HUES64 (cell line): ENCODE results near the gene APOL6.

Experiments
- H3K27ac ChIP-seq: 2 replicates; pipeline ENCODE4 v1.7.0; 2013; ENCODE audit warnings: low read depth, low read length, inconsistent platforms
- H3K27me3 ChIP-seq: 2 replicates; pipeline ENCODE4 v1.6.1; 2013; ENCODE audit warnings: mild to moderate bottlenecking, low read length; ENCODE audit not compliant: insufficient read depth
- H3K36me3 ChIP-seq: 2 replicates; pipeline ENCODE4 v1.6.1; 2013; ENCODE audit warnings: mild to moderate bottlenecking, low read length; ENCODE audit not compliant: insufficient read depth
- H3K4me1 ChIP-seq: 2 replicates; pipeline ENCODE4 v1.6.1; 2013; ENCODE audit warnings: mild to moderate bottlenecking, low read length, moderate library complexity; ENCODE audit not compliant: insufficient read depth
- H3K4me3 ChIP-seq: 2 replicates; pipeline ENCODE4 v1.5.1; 2013; ENCODE audit warnings: mild to moderate bottlenecking, low read length, moderate library complexity
- H3K9ac ChIP-seq: 2 replicates; pipeline ENCODE4 v1.6.1; 2013; ENCODE audit warnings: mild to moderate bottlenecking, low read depth, low read length
- H3K9me3 ChIP-seq: 2 replicates; pipeline ENCODE4 v1.6.1; 2013; ENCODE audit warnings: low read depth, low read length; ENCODE audit not compliant: insufficient read depth
- WGBS: fragments of 150-250, 120-280 bp; methylation state at CpG from one replicate; pipeline ENCODE4 v1.1.7; 2013; ENCODE audit warnings: missing lambda C conversion rate; 5-methylcytosine and 5-hydroxymethylcytosine counted together

The APOL6 gene

DNA sequence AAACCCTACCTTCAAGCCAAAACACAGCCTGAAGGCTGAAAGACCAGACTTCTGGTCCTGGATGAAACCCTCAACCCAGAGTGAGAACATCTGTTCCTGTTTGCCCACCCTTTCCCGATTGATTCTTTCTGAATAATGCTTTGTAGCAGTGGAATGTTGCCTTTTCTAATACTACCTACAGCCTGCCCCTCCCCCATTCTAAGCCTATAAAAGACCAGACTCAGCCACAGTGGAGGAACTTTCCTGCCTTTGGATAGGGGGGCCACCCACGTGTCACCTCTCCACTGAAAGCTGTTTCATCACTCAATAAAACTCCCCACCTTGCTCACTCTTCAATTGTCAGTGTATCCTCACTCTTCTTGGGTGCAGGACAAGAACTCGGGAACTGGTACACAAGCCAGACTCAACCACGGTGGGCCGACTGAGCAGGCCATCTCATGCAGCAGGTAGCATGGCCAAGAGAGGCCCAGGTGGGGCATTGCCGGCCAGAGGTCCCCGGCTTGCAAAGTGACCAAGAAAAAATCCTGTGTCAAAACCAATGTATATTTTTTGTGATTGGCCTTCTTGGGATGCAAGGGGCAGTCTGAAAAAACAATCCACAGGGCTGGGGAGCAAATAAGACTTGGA, 6.6 kb upstream of the APOL6 start:
- no peaks in the 10 kb centered on the region for H3K27me3 ChIP-seq
- no peaks in the 10 kb centered on the region; the same call in 1 of the 2 replicates for H3K4me1 ChIP-seq
- no peaks in the 10 kb centered on the region for H3K36me3 ChIP-seq
- no peak overlapping the region for H3K27ac ChIP-seq
- H3K9ac ChIP-seq, result no peak overlapping the region
- no peak overlapping the region for H3K4me3 ChIP-seq
- 87% methylated on average over 7 of the region's 7 CpGs for WGBS
- no peaks in the 10 kb centered on the region for H3K9me3 ChIP-seq

GRCh38 chr22:35642305-35642741, 5.9 kb upstream of the APOL6 start:
- WGBS, result 91% methylated on average over 2 of the region's 2 CpGs

DNA sequence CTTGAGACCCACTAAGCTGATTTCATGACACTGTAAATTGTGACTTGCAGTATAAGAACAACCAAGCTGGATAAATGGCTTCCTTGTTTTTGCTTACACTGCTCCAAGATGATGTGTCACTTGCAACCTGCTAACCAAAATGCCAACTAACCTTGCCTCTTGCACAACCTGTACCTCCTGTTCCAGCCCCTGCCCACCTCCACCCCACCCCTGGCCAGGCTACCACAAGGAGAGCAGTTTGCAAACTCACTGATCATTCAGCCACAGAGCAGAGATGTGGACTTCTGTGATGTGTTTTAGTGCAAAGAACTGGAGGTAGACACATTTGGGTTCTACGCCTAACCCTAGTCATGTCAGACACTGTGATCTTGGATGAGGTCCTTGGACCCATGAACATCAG, 4.3 kb upstream of the APOL6 start:
- Histone ChIP-seq H3K27ac (no peak overlapping the region), H3K36me3 (no peaks in the 10 kb centered on the region), H3K4me1 (peaks cover 3% of the 10 kb centered on the region), H3K9me3 (no peaks in the 10 kb centered on the region), H3K4me3 (no peak overlapping the region), H3K27me3 (no peaks in the 10 kb centered on the region), H3K9ac (no peak overlapping the region)
- WGBS, result 96% methylated on average over 1 of the region's 1 CpG

More at GRCh38 chr22:35642305-35642741, 5.9 kb upstream of the APOL6 start:
- Histone ChIP-seq H3K9ac (no peak overlapping the region), H3K4me1 (no peaks in the 10 kb centered on the region; the same call in 1 of the 2 replicates), H3K27me3 (no peaks in the 10 kb centered on the region), H3K27ac (no peak overlapping the region), H3K36me3 (no peaks in the 10 kb centered on the region), H3K9me3 (no peaks in the 10 kb centered on the region), H3K4me3 (no peak overlapping the region)

- Histone ChIP-seq H3K27ac (no peak overlapping the region), H3K27me3 (no peaks in the 10 kb centered on the region), H3K4me3 (no peak overlapping the region), H3K36me3 (no peaks in the 10 kb centered on the region), H3K4me1 (peaks cover 3% of the 10 kb centered on the region), H3K9me3 (no peaks in the 10 kb centered on the region), H3K9ac (no peak overlapping the region)
- 91% methylated on average over 4 of the region's 4 CpGs for WGBS
Measured at GRCh38 chr22:35645646-35646045, 2.6 kb upstream of the APOL6 start.

- Histone ChIP-seq H3K36me3 (no peaks in the 10 kb centered on the region), H3K9ac (no peak overlapping the region), H3K9me3 (peaks cover 4% of the 10 kb centered on the region; the same call in 1 of the 2 replicates), H3K27me3 (no peaks in the 10 kb centered on the region), H3K4me1 (peaks cover 3% of the 10 kb centered on the region; the same call in 1 of the 2 replicates), H3K27ac (no peak overlapping the region), H3K4me3 (no peak overlapping the region)
- whole genome bisulfite sequencing, result 92% methylated on average over 7 of the region's 7 CpGs
Measured at GRCh38 chr22:35649026-35649553, 844 bp downstream of the APOL6 start.

GRCh38 chr22:35649636-35650250, 1.5 kb downstream of the APOL6 start:
- H3K4me3 ChIP-seq, result no peak overlapping the region
- H3K9ac ChIP-seq, result no peak overlapping the region
- H3K9me3 ChIP-seq, result peaks cover 4% of the 10 kb centered on the region; the same call in 1 of the 2 replicates
- H3K27me3 ChIP-seq, result no peaks in the 10 kb centered on the region
- no peak overlapping the region for H3K27ac ChIP-seq
- WGBS, result 95% methylated on average over 7 of the region's 7 CpGs
- peaks cover 3% of the 10 kb centered on the region; the same call in 1 of the 2 replicates for H3K4me1 ChIP-seq
- H3K36me3 ChIP-seq, result no peaks in the 10 kb centered on the region

DNA sequence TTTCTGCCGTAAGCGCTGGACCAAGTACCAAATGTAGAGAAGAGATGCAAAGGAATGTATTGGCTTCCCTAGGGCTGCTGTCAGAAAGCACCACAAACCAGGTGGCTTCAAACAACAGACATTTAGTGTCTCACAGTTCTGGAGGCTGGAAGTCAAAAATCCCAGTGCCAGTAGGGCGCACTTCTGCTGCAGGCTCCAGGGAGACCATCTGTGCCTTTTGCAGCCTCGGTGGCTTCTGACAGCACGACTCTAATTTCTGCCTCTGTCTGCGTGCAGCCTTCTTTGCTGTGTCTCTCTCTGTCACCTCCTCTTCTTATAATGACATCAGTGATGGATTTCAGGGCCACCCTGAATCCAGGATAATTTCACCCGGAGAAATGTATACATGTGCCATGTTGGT, 2.8 kb downstream of the APOL6 start:
- Histone ChIP-seq H3K9me3 (peaks cover 4% of the 10 kb centered on the region; the same call in 1 of the 2 replicates), H3K9ac (no peak overlapping the region), H3K4me3 (no peak overlapping the region), H3K36me3 (no peaks in the 10 kb centered on the region), H3K4me1 (peaks cover 3% of the 10 kb centered on the region; the same call in 1 of the 2 replicates), H3K27ac (no peak overlapping the region), H3K27me3 (no peaks in the 10 kb centered on the region)
- 93% methylated on average over 7 of the region's 7 CpGs for WGBS

DNA sequence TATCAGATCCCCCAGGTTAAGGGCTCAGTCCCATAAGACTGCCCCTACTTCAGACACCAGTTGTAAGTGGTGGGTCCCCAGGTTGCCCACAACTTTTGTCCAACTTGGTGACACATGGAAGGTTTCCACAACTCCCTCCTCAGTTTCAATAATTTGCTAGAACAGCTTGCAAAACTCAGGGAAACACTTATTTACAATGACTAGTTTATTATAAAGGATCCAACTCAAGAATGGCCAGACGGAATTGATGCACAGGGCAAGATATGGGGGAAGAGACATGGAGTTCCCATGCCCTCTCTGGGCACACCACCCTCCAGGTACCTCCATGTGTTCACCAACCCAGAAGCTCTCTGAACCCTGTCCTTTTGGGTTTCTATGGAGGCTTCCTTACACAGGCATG, 5.6 kb downstream of the APOL6 start:
- no peak overlapping the region for H3K27ac ChIP-seq
- no peak overlapping the region for H3K9ac ChIP-seq
- H3K4me3 ChIP-seq, result no peak overlapping the region
- H3K27me3 ChIP-seq, result no peaks in the 10 kb centered on the region
- WGBS, result 87% methylated on average over 1 of the region's 1 CpG
- H3K36me3 ChIP-seq, result no peaks in the 10 kb centered on the region
- H3K9me3 ChIP-seq, result peaks cover 4% of the 10 kb centered on the region; the same call in 1 of the 2 replicates
- peaks cover 1% of the 10 kb centered on the region; the same call in 1 of the 2 replicates for H3K4me1 ChIP-seq

- no peaks in the 10 kb centered on the region for H3K36me3 ChIP-seq
- H3K27me3 ChIP-seq, result no peaks in the 10 kb centered on the region
- 85% methylated on average over 5 of the region's 5 CpGs for WGBS
- H3K4me1 ChIP-seq, result peaks cover under 1% of the 10 kb centered on the region; the same call in 1 of the 2 replicates
- no peak overlapping the region for H3K9ac ChIP-seq
- H3K27ac ChIP-seq, result no peak overlapping the region
- no peaks in the 10 kb centered on the region for H3K9me3 ChIP-seq
- H3K4me3 ChIP-seq, result no peak overlapping the region
Measured at GRCh38 chr22:35656284-35656752, 8.1 kb downstream of the APOL6 start.

- H3K27ac ChIP-seq, result no peak overlapping the region
- no peak overlapping the region for H3K4me3 ChIP-seq
- no peaks in the 10 kb centered on the region for H3K27me3 ChIP-seq
- no peaks in the 10 kb centered on the region for H3K9me3 ChIP-seq
- peaks cover 15% of the 10 kb centered on the region for H3K4me1 ChIP-seq
- no peaks in the 10 kb centered on the region for H3K36me3 ChIP-seq
- no peak overlapping the region for H3K9ac ChIP-seq
- 91% methylated on average over 4 of the region's 5 CpGs for WGBS
Measured at GRCh38 chr22:35657571-35658312, 9.5 kb downstream of the APOL6 start.
